ENCODE measurements around the gene BEND5.

BEND5 gene

DNA sequence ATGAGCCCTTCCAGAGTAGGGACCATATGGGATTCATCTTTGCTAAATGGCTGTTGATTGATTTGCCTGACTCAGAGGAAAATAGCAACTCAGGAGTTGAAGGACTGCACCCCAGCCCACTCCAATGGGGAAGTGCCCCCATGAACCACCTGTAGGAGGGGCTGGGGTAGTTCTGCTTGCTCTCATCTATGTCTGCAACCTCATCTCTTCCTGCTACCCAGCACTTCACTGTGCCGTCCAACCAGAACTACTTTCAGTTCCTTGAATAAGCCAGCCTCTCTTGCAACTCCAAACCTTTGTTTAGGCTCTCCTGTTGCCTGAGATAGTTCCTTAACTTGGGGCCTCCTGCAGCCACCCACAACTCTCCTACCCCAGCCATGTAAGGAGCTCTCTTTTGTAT is 26.6 kb downstream of the BEND5 start:
- Histone ChIP-seq H3K36me3 (ENCODE audit: control insufficient read depth in 5 of 5, insufficient read depth in 5 of 5, low read length in 5 of 5) (peaks cover 0 to 19% (median 10%) of the 10 kb centered on the region in 5 donors), H3K4me1 (ENCODE audit: control insufficient read depth in 5 of 5, insufficient read depth in 5 of 5, low read length in 5 of 5) (no peaks in the 10 kb centered on the region), H3K4me3 (ENCODE audit: low read depth in 1 of 5, low read length in 5 of 5) (no peak overlapping the region), H3K9me3 (ENCODE audit: control insufficient read depth in 5 of 5, low read length in 5 of 5) (no peaks in the 10 kb centered on the region), H3K27me3 (ENCODE audit: control insufficient read depth in 5 of 5, insufficient read depth in 4 of 5, low read length in 5 of 5) (no peaks in the 10 kb centered on the region), H3K27ac (ENCODE audit: low read depth, low read length) (no peak overlapping the region), H3K9ac (ENCODE audit: low read length in 5 of 5) (no peak overlapping the region)

GRCh38 chr1:48749068-48749467 is 27.6 kb downstream of the BEND5 start:
- Histone ChIP-seq H3K27ac (ENCODE audit: low read depth, low read length) (no peak overlapping the region), H3K9me3 (ENCODE audit: control insufficient read depth in 5 of 5, low read length in 5 of 5) (no peaks in the 10 kb centered on the region), H3K27me3 (ENCODE audit: control insufficient read depth in 5 of 5, insufficient read depth in 4 of 5, low read length in 5 of 5) (no peaks in the 10 kb centered on the region), H3K4me3 (ENCODE audit: low read depth in 1 of 5, low read length in 5 of 5) (no peak overlapping the region), H3K4me1 (ENCODE audit: control insufficient read depth in 5 of 5, insufficient read depth in 5 of 5, low read length in 5 of 5) (no peaks in the 10 kb centered on the region), H3K36me3 (ENCODE audit: control insufficient read depth in 5 of 5, insufficient read depth in 5 of 5, low read length in 5 of 5) (peaks cover 0 to 19% (median 12%) of the 10 kb centered on the region in 5 donors), H3K9ac (ENCODE audit: low read length in 5 of 5) (no peak overlapping the region)

- Histone ChIP-seq H3K9ac (ENCODE audit: low read length in 5 of 5) (no peak overlapping the region), H3K27me3 (ENCODE audit: control insufficient read depth in 5 of 5, insufficient read depth in 4 of 5, low read length in 5 of 5) (no peaks in the 10 kb centered on the region), H3K27ac (ENCODE audit: low read depth, low read length) (no peak overlapping the region), H3K9me3 (ENCODE audit: control insufficient read depth in 5 of 5, low read length in 5 of 5) (no peaks in the 10 kb centered on the region), H3K36me3 (ENCODE audit: control insufficient read depth in 5 of 5, insufficient read depth in 5 of 5, low read length in 5 of 5) (peaks cover 0 to 18% (median 12%) of the 10 kb centered on the region in 5 donors), H3K4me1 (ENCODE audit: control insufficient read depth in 5 of 5, insufficient read depth in 5 of 5, low read length in 5 of 5) (no peaks in the 10 kb centered on the region), H3K4me3 (ENCODE audit: low read depth in 1 of 5, low read length in 5 of 5) (no peak overlapping the region)
These were observed 29.8 kb downstream of the BEND5 start for GRCh38 chr1:48746906-48747305.

DNA sequence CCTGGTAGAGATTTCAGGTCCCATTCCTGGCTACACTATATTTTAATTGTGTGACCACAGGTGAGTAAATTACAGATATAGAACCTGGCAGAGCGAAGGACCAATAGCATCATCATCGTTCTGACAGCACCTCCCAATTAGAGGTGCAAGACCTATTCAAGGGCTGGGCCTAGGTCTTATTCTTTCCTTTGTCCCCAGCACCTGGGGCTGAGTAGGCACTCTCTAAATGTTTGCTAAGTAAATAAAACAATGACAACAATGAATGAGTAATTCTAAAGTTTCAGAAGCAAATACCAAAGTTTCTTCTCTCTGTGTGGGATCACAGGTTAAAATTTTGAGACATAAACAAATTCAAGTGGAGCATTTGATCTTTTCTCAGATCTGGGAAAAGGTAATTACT is 32.7 kb downstream of the BEND5 start:
- Histone ChIP-seq H3K27ac (ENCODE audit: low read depth, low read length) (no peak overlapping the region), H3K4me3 (ENCODE audit: low read depth in 1 of 5, low read length in 5 of 5) (no peak overlapping the region), H3K9me3 (ENCODE audit: control insufficient read depth in 5 of 5, low read length in 5 of 5) (no peaks in the 10 kb centered on the region), H3K4me1 (ENCODE audit: control insufficient read depth in 5 of 5, insufficient read depth in 5 of 5, low read length in 5 of 5) (no peaks in the 10 kb centered on the region), H3K36me3 (ENCODE audit: control insufficient read depth in 5 of 5, insufficient read depth in 5 of 5, low read length in 5 of 5) (peaks cover 0 to 20% (median 8%) of the 10 kb centered on the region in 5 donors), H3K9ac (ENCODE audit: low read length in 5 of 5) (no peak overlapping the region), H3K27me3 (ENCODE audit: control insufficient read depth in 5 of 5, insufficient read depth in 4 of 5, low read length in 5 of 5) (no peaks in the 10 kb centered on the region)

GRCh38 chr1:48743480-48743879 is 33.2 kb downstream of the BEND5 start:
- no peak overlapping the region for H3K4me3 ChIP-seq (ENCODE audit: low read depth in 1 of 5, low read length in 5 of 5)
- H3K4me1 ChIP-seq (ENCODE audit: control insufficient read depth in 5 of 5, insufficient read depth in 5 of 5, low read length in 5 of 5) = no peaks in the 10 kb centered on the region
- no peak overlapping the region for H3K9ac ChIP-seq (ENCODE audit: low read length in 5 of 5)
- peaks cover 0 to 17% (median 8%) of the 10 kb centered on the region in 5 donors for H3K36me3 ChIP-seq (ENCODE audit: control insufficient read depth in 5 of 5, insufficient read depth in 5 of 5, low read length in 5 of 5)
- no peaks in the 10 kb centered on the region for H3K9me3 ChIP-seq (ENCODE audit: control insufficient read depth in 5 of 5, low read length in 5 of 5)
- no peak overlapping the region for H3K27ac ChIP-seq (ENCODE audit: low read depth, low read length)
- no peaks in the 10 kb centered on the region for H3K27me3 ChIP-seq (ENCODE audit: control insufficient read depth in 5 of 5, insufficient read depth in 4 of 5, low read length in 5 of 5)

DNA sequence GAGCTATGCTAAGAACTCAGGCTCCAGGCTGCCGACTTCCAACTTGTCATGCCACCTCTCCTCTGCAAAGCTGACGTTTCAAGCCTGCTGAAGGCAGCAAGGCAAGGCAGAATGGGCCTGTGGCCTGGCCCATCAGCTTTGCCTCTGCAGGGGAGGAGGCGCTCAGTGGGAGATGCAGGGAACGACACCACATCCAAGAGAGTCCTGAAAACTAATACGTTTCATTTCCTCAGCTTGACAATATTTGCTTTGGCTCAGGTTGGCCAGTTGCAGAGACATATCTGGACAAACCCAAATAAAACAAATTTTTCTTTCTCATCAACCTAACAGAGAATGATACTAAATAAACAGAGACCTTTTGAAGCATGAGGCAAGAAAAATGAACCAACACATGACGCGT is 35.3 kb downstream of the BEND5 start:
- H3K27me3 ChIP-seq (ENCODE audit: control insufficient read depth in 5 of 5, insufficient read depth in 4 of 5, low read length in 5 of 5) = no peaks in the 10 kb centered on the region
- H3K9me3 ChIP-seq (ENCODE audit: control insufficient read depth in 5 of 5, low read length in 5 of 5) = no peaks in the 10 kb centered on the region
- H3K4me3 ChIP-seq (ENCODE audit: low read depth in 1 of 5, low read length in 5 of 5) = no peak overlapping the region
- no peak overlapping the region for H3K9ac ChIP-seq (ENCODE audit: low read length in 5 of 5)
- no peak overlapping the region for H3K27ac ChIP-seq (ENCODE audit: low read depth, low read length)
- H3K36me3 ChIP-seq (ENCODE audit: control insufficient read depth in 5 of 5, insufficient read depth in 5 of 5, low read length in 5 of 5) = peaks cover 0 to 20% (median 9%) of the 10 kb centered on the region in 5 donors
- H3K4me1 ChIP-seq (ENCODE audit: control insufficient read depth in 5 of 5, insufficient read depth in 5 of 5, low read length in 5 of 5) = no peaks in the 10 kb centered on the region

GRCh38 chr1:48740621-48741020 is 36.1 kb downstream of the BEND5 start:
- H3K9ac ChIP-seq (ENCODE audit: low read length in 5 of 5) = no peak overlapping the region
- peaks cover 0 to 28% (median 16%) of the 10 kb centered on the region in 5 donors for H3K36me3 ChIP-seq (ENCODE audit: control insufficient read depth in 5 of 5, insufficient read depth in 5 of 5, low read length in 5 of 5)
- H3K4me3 ChIP-seq (ENCODE audit: low read depth in 1 of 5, low read length in 5 of 5) = no peak overlapping the region
- H3K27me3 ChIP-seq (ENCODE audit: control insufficient read depth in 5 of 5, insufficient read depth in 4 of 5, low read length in 5 of 5) = no peaks in the 10 kb centered on the region
- no peak overlapping the region for H3K27ac ChIP-seq (ENCODE audit: low read depth, low read length)
- H3K9me3 ChIP-seq (ENCODE audit: control insufficient read depth in 5 of 5, low read length in 5 of 5) = no peaks in the 10 kb centered on the region
- H3K4me1 ChIP-seq (ENCODE audit: control insufficient read depth in 5 of 5, insufficient read depth in 5 of 5, low read length in 5 of 5) = no peaks in the 10 kb centered on the region

DNA sequence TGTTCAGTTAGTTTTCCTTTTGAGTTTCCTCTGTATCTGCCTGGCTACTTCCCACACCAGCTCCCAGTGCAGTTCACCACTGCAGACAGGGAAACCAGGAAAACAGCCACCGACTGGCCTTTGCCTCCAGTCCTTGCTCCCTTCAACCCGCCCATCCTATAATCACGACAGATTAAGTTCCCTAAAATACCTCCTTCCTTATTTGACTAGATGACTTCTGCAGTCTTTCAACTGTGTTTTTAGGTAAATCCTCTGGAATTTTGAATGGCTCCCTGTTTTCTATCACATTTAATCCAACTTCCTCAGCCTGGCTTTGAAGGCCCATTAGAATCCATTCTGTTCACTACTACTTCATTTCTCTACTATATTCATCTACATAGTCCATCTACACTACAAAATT is 37.6 kb downstream of the BEND5 start:
- H3K36me3 ChIP-seq (ENCODE audit: control insufficient read depth in 5 of 5, insufficient read depth in 5 of 5, low read length in 5 of 5) = peaks cover 6 to 37% (median 27%) of the 10 kb centered on the region in 5 donors
- no peaks in the 10 kb centered on the region for H3K27me3 ChIP-seq (ENCODE audit: control insufficient read depth in 5 of 5, insufficient read depth in 4 of 5, low read length in 5 of 5)
- H3K4me3 ChIP-seq (ENCODE audit: low read depth in 1 of 5, low read length in 5 of 5) = no peak overlapping the region
- no peak overlapping the region for H3K9ac ChIP-seq (ENCODE audit: low read length in 5 of 5)
- H3K4me1 ChIP-seq (ENCODE audit: control insufficient read depth in 5 of 5, insufficient read depth in 5 of 5, low read length in 5 of 5) = no peaks in the 10 kb centered on the region
- no peak overlapping the region for H3K27ac ChIP-seq (ENCODE audit: low read depth, low read length)
- H3K9me3 ChIP-seq (ENCODE audit: control insufficient read depth in 5 of 5, low read length in 5 of 5) = no peaks in the 10 kb centered on the region

GRCh38 chr1:48738356-48738755 is 38.3 kb downstream of the BEND5 start:
- Histone ChIP-seq H3K27me3 (ENCODE audit: control insufficient read depth in 5 of 5, insufficient read depth in 4 of 5, low read length in 5 of 5) (no peaks in the 10 kb centered on the region), H3K9me3 (ENCODE audit: control insufficient read depth in 5 of 5, low read length in 5 of 5) (no peaks in the 10 kb centered on the region), H3K9ac (ENCODE audit: low read length in 5 of 5) (no peak overlapping the region), H3K4me3 (ENCODE audit: low read depth in 1 of 5, low read length in 5 of 5) (no peak overlapping the region), H3K36me3 (ENCODE audit: control insufficient read depth in 5 of 5, insufficient read depth in 5 of 5, low read length in 5 of 5) (peaks cover 6 to 44% (median 35%) of the 10 kb centered on the region in 5 donors), H3K27ac (ENCODE audit: low read depth, low read length) (no peak overlapping the region), H3K4me1 (ENCODE audit: control insufficient read depth in 5 of 5, insufficient read depth in 5 of 5, low read length in 5 of 5) (no peaks in the 10 kb centered on the region)

- H3K36me3 ChIP-seq (ENCODE audit: control insufficient read depth in 5 of 5, insufficient read depth in 5 of 5, low read length in 5 of 5) = peaks cover 6 to 52% (median 47%) of the 10 kb centered on the region in 5 donors
- no peak overlapping the region for H3K27ac ChIP-seq (ENCODE audit: low read depth, low read length)
- no peaks in the 10 kb centered on the region for H3K9me3 ChIP-seq (ENCODE audit: control insufficient read depth in 5 of 5, low read length in 5 of 5)
- no peak overlapping the region for H3K9ac ChIP-seq (ENCODE audit: low read length in 5 of 5)
- no peaks in the 10 kb centered on the region for H3K4me1 ChIP-seq (ENCODE audit: control insufficient read depth in 5 of 5, insufficient read depth in 5 of 5, low read length in 5 of 5)
- no peak overlapping the region for H3K4me3 ChIP-seq (ENCODE audit: low read depth in 1 of 5, low read length in 5 of 5)
- no peaks in the 10 kb centered on the region for H3K27me3 ChIP-seq (ENCODE audit: control insufficient read depth in 5 of 5, insufficient read depth in 4 of 5, low read length in 5 of 5)
These were observed 40.9 kb downstream of the BEND5 start for GRCh38 chr1:48735796-48736195.
